ENCODE measurements around the gene PRSS53. TPM values are rescaled to one million over a fixed set of nuclear protein-coding genes. Genes with fewer than 3 reads are reported as not detected.
A peak's percentile ranks its signal among the peaks of the same experiment; 100 is the strongest.

PRSS53 gene
- total and polyA plus RNA-seq, 7 donors: 1.1 to 9.1 (median 2.6) TPM; not detected in 2

DNA sequence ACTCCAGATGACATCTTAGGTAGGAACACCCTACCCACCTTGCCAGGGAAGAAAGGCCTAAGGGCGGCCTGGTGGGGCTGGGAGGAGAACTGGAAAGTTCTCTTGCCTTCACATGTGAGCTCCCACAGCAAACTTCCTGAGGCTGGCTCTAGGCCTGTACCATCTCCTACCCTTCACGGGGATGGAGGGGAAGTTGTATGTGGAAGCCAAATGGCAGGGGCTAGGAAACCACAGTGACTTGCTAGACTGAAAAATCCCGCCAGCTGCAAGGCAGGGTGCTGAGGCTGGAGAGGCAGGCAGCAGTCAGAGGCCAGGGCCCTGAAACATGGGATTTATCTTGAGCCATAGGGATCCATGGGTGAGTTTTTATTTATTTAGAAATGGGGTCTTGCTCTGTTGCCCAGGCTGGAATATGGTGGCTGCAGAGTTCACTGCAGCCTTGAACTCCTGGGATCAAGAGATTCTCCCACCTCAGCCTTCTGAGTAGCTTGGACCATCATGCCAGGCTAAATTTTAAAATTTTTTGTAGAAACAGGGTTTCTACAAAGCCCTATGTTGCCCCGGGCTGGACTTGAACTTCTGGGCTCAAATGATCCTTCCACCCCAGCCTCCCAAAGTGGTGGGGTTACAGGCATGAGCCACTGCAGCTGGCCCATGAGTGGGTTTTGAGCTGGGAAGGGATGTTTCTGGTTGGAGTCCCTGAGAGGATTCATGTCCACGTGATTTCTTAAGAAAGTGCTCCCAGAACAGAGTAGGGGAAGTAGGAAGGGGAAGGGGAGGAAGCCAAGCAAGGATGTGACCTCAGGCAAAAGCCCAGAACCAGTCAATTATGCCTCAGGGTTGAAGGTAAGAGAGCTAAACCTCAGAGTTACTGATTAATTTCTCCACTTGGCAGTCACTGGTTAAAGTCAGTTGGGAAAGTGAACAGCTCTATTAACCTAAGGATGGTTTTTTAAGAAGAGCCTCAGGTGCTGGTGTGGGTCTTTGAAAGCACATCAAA, 24.7 kb upstream of the PRSS53 start:
- Histone ChIP-seq H3K4me3 (no peak overlapping the region), H3K36me3 (peaks cover 14 to 38% (median 26%) of the 10 kb centered on the region in 4 donors), H3K4me1 (peaks cover 0 to 33% (median 26%) of the 10 kb centered on the region in 4 donors), H3K27me3 (no peaks in the 10 kb centered on the region), H3K9me3 (no peaks in the 10 kb centered on the region), H3K27ac (peak overlapping the region; percentile 44 to 92 (median 53))
- intact Hi-C loops (cut with DNase I): loop anchor here (10.0 kb wide), 1 partner anchor 341 kb away; the partner anchor contains the start of gene ARMC5
- no peak for DNase-seq
- WGBS, 2 donors: 68% methylated on average over 5 of the region's 5 CpGs
- TF ChIP-seq POLR2A (IDR thresholded peaks at IDR 0.05): no peak
- no peak for TF ChIP-seq EP300 (IDR thresholded peaks at IDR 0.05)
- TF ChIP-seq, protein P1, sequence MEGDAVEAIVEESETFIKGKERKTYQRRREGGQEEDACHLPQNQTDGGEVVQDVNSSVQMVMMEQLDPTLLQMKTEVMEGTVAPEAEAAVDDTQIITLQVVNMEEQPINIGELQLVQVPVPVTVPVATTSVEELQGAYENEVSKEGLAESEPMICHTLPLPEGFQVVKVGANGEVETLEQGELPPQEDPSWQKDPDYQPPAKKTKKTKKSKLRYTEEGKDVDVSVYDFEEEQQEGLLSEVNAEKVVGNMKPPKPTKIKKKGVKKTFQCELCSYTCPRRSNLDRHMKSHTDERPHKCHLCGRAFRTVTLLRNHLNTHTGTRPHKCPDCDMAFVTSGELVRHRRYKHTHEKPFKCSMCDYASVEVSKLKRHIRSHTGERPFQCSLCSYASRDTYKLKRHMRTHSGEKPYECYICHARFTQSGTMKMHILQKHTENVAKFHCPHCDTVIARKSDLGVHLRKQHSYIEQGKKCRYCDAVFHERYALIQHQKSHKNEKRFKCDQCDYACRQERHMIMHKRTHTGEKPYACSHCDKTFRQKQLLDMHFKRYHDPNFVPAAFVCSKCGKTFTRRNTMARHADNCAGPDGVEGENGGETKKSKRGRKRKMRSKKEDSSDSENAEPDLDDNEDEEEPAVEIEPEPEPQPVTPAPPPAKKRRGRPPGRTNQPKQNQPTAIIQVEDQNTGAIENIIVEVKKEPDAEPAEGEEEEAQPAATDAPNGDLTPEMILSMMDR (IDR thresholded peaks at IDR 0.05): no peak
- TF ChIP-seq POLR2AphosphoS5 (IDR thresholded peaks at IDR 0.05): no peak

DNA sequence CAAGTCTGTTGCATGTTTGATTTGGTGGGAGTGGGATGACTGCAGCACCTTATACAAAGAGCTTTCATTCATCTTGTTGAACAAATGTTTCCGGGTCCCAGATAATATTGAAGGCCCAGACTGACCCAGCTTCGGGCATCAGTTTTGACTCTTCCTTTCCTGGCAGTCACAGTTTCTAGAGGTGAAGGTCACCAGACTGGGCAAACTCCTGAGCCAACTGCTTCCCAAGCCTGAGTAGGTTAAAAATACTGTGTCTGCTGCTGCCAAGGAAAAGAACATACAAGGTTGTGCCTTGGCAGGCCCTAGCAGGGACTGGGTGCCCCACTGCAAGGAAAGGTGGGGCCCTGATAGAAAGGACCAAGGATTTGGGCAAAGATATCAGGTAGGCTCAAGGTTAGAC, 24.0 kb upstream of the PRSS53 start:
- no peak for DNase-seq
- peaks cover 0 to 34% (median 25%) of the 10 kb centered on the region in 4 donors for H3K4me1 ChIP-seq
- intact Hi-C loops (cut with DNase I): loop anchor here (10.0 kb wide), 1 partner anchor 342 kb away; the partner anchor contains the start of gene ARMC5
- TF ChIP-seq, protein P1 (IDR thresholded peaks at IDR 0.05): no peak
- no peak for TF ChIP-seq POLR2A (IDR thresholded peaks at IDR 0.05)
- TF ChIP-seq EP300 (IDR thresholded peaks at IDR 0.05): no peak
- no peak for TF ChIP-seq POLR2AphosphoS5 (IDR thresholded peaks at IDR 0.05)
- H3K36me3 ChIP-seq: peaks cover 14 to 38% (median 26%) of the 10 kb centered on the region in 4 donors
- no peaks in the 10 kb centered on the region for H3K27me3 ChIP-seq
- H3K9me3 ChIP-seq: no peaks in the 10 kb centered on the region
- peak overlapping the region; percentile 35 to 92 (median 47) for H3K27ac ChIP-seq
- 89 to 91% methylated on average over 2 of the region's 2 CpGs for WGBS, 2 donors
- H3K4me3 ChIP-seq: no peak overlapping the region

DNA sequence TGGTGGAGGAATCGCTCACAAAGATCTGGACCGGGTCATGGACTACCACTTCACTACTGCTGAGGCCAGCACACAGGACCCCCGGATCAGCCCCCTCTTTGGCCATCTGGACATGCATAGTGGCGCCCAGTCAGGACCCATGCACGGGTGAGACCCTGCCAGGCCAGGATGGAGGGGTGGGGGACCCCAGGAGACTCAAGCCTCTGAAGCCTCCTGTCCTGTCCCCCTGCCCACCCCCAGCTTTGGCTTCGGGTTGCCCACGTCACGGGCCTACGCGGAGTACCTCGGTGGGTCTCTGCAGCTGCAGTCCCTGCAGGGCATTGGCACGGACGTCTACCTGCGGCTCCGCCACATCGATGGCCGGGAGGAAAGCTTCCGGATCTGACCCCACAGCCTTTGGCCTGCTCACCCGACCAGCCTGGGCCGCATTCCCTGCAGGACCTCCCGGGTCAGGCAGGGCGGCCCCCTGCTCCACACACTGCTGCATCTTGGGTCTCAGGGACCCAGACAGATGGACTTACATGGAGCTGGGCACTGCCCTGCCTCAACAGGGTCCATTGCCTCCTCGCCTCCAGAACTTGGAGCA, 23.2 kb upstream of the PRSS53 start:
- Histone ChIP-seq H3K4me1 (peaks cover 0 to 34% (median 24%) of the 10 kb centered on the region in 4 donors), H3K9me3 (no peaks in the 10 kb centered on the region), H3K27ac (no peak overlapping the region), H3K27me3 (no peaks in the 10 kb centered on the region), H3K4me3 (no peak overlapping the region), H3K36me3 (peaks cover 14 to 38% (median 26%) of the 10 kb centered on the region in 4 donors)
- TF ChIP-seq POLR2A (IDR thresholded peaks at IDR 0.05): no peak
- TF ChIP-seq POLR2AphosphoS5 (IDR thresholded peaks at IDR 0.05): no peak
- TF ChIP-seq, protein P1 (IDR thresholded peaks at IDR 0.05): no peak
- no peak for TF ChIP-seq EP300 (IDR thresholded peaks at IDR 0.05)
- intact Hi-C loops (cut with DNase I): loop anchor here (10.0 kb wide), 1 partner anchor 343 kb away; the partner anchor contains the start of gene ARMC5
- no peak for DNase-seq
- 93 to 95% methylated on average over 23 of the region's 23 CpGs for WGBS, 2 donors

DNA sequence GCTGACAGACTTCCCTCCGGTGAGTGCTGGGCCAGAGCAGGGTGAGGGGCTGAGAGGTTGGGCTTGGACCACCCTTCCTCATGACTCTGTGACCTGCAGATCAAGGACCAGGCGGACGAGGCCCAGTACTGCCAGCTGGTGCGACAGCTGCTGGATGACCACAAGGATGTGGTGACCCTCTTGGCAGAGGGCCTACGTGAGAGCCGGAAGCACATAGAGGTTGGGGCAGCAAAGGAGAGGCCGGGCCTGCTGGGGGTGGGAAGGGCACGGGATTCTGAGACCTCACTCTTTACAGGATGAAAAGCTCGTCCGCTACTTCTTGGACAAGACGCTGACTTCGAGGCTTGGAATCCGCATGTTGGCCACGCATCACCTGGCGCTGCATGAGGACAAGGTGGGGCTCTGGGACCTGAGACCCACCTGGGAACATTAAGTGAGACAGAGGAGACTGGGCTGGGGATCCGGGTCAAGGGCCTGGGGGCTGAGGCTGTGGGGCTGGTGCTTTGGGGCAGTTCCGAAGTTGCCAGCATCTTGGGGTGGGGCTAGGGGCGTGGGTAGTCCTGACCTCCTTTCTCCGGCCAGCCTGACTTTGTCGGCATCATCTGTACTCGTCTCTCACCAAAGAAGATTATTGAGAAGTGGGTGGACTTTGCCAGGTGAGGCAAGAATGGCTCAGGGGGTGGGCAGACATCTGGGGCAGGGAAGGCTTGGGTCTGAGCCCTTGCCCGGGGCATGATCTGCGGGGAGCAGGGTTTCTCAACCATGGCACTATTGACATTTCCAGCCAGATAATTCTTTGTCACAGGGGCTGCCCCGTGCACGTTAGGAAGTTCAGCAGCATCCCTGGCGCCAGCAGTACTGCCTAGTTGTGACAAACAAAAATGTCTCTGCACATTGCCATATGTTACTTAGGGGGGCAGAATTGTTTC, 21.6 kb upstream of the PRSS53 start:
- peaks cover 14 to 38% (median 26%) of the 10 kb centered on the region in 4 donors for H3K36me3 ChIP-seq
- peaks cover 0 to 39% (median 27%) of the 10 kb centered on the region in 4 donors for H3K4me1 ChIP-seq
- no peaks in the 10 kb centered on the region for H3K9me3 ChIP-seq
- H3K27ac ChIP-seq: no peak overlapping the region
- TF ChIP-seq POLR2AphosphoS5 (IDR thresholded peaks at IDR 0.05) (no peak), EP300 (IDR thresholded peaks at IDR 0.05) (no peak), POLR2A (IDR thresholded peaks at IDR 0.05) (no peak)
- TF ChIP-seq, protein P1 (IDR thresholded peaks at IDR 0.05): no peak
- 90 to 91% methylated on average over 26 of the region's 26 CpGs for WGBS, 2 donors
- DNase-seq: no peak
- intact Hi-C loops (cut with DNase I): loop anchor here (10.0 kb wide), 1 partner anchor 344 kb away; the partner anchor contains the start of gene ARMC5
- H3K27me3 ChIP-seq: no peaks in the 10 kb centered on the region
- no peak overlapping the region for H3K4me3 ChIP-seq

Data from sigmoid colon (tissue), 7 donors.